ENCODE measurements around the gene KCND3. TPM values are rescaled to one million over a fixed set of nuclear protein-coding genes. Genes with fewer than 3 reads are reported as not detected.

Gene KCND3
- total RNA-seq, 4 donors from 2014 or later: 6.9 to 11.7 (median 9.5) TPM

- DNase-seq (ENCODE audit: low spot score) (no peak), ATAC-seq (ENCODE audit: low FRiP score) (no peak)
- TF ChIP-seq CTCF (IDR thresholded peaks at IDR 0.05): no peak
Observed at GRCh38 chr1:111903871-111904449, 85.5 kb downstream of the KCND3 start.

- DNase-seq (ENCODE audit: low spot score): no peak
Observed at GRCh38 chr1:111903148-111903870, 86.2 kb downstream of the KCND3 start.

GRCh38 chr1:111895469-111895868, 94.0 kb downstream of the KCND3 start:
- ATAC-seq (ENCODE audit: low FRiP score): no peak
- no peak for DNase-seq (ENCODE audit: low spot score)
- no peak for TF ChIP-seq CTCF (IDR thresholded peaks at IDR 0.05)

More at GRCh38 chr1:111903148-111903870, 86.2 kb downstream of the KCND3 start:
- ATAC-seq (ENCODE audit: low FRiP score): no peak
- no peak for TF ChIP-seq CTCF (IDR thresholded peaks at IDR 0.05)

- ATAC-seq (ENCODE audit: low FRiP score) (no peak), DNase-seq (ENCODE audit: low spot score) (no peak)
- no peak for TF ChIP-seq CTCF (IDR thresholded peaks at IDR 0.05)
Observed at GRCh38 chr1:111895017-111895416, 94.5 kb downstream of the KCND3 start.

GRCh38 chr1:111894497-111894896, 95.0 kb downstream of the KCND3 start:
- DNase-seq (ENCODE audit: low spot score) (no peak), ATAC-seq (ENCODE audit: low FRiP score) (no peak)
- no peak for TF ChIP-seq CTCF (IDR thresholded peaks at IDR 0.05)

- TF ChIP-seq CTCF (IDR thresholded peaks at IDR 0.05): no peak
- DNase-seq (ENCODE audit: low spot score) (no peak), ATAC-seq (ENCODE audit: low FRiP score) (no peak)
Observed at GRCh38 chr1:111891566-111891965, 97.9 kb downstream of the KCND3 start.

All from omental fat pad (tissue), 4 donors.